Hindlimb muscle (tissue), 1 donor: ENCODE measurements around the gene ANKZF1. TPM values are rescaled to one million over a fixed set of nuclear protein-coding genes. Genes with fewer than 3 reads are reported as not detected.

ENCODE experiments used
- DNase-seq: peaks from one replicate; pipeline ENCODE4 v3.0.0-alpha.2; 2013
- polyA plus RNA-seq: library from polyadenylated mRNA; unstranded; fragments of 120-200 nt; gene quantifications from one replicate; pipeline ENCODE4 v1.2.1, GENCODE V29; 2013; ENCODE audit not compliant: insufficient read length

The ANKZF1 gene
- polyA plus RNA-seq, 1 donor, result 29.5 TPM

GRCh38 chr2:219228041-219228910 is 1.3 kb upstream of the ANKZF1 start:
- no peak for DNase-seq

DNA sequence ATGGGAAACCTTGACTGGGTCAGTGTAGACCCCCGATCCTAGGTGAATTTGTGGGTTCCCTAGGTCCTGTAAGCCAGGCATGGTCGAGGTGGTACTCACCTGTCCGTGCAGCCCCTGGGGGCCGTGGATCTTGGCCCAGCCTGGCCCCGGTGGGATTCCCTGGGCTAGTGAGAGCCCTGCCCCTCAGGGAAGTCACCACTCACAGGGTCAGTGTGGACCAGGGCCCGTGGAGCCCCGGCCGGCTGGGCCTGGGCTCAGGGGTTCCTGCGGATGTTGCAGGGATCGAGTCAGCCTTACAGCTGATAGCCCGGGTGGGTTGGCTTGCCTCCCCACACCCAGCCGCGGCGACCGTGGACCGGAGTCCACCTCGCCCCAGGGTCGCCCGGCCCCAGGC is 698 bp upstream of the ANKZF1 start:
- no peak for DNase-seq

- no peak for DNase-seq
Measured at GRCh38 chr2:219230059-219230540, 494 bp downstream of the ANKZF1 start.

DNA sequence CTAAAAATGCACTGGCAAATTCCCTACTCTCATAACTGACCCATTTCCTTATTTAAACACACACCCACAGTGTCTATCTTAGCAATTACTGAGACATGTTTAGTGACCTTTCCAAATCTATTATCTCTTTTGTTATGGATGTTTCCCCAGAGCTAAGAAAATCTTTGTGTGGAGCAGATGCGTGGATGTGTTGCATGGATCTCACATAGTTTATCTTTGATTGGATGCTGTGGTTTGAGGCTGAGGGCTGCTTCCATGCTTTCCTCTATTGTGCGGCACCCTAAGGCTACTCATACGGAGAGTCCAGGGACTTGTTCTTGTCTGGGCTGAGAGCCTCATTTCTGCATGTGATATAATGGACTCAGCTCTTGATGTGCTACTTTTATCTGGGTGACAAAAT is 4.7 kb downstream of the ANKZF1 start:
- no peak for DNase-seq

DNA sequence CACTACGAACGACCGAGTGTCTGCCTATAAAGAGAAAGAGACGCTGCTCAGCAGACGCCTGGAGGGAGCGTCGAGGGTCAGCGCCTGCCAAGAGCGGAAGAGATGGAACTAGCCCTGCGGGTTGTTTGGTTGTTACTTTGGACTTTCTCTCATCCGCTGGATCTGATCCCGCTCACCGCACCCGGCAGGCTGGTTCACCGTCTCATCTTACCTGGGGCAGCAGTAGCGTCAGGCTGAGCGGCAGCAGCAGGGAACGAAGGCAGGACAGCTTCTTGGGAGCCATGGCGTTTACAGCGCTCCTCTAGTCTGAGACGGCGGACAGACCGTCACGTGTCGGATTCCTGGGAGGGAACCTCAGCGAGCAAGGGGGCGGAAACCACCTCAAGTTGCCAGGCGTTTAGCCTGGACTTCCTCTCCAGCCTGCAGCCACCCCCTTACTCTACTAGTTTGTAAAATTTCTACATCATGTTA is 13.7 kb downstream of the ANKZF1 start:
- DNase-seq, result no peak

DNA sequence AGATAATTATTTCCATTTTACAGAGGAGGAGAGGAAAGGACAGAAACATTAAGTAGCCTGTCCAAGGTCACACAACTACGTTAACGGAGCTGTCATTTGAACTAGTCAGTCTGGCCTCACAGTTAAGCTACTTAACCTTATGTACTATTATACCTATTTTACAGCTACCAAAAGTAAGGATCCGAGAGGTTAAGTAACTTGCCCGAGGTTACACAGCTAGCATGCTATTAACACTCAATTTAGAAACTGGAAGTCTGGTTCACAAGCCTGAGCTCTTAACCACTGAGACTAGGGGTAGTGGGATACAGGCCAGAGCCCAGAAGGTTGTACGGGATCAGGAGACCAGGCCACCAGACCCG is 15.2 kb downstream of the ANKZF1 start:
- DNase-seq, result no peak

- peak; percentile 94 for DNase-seq
Measured at GRCh38 chr2:219245148-219245898, 15.7 kb downstream of the ANKZF1 start, which contains the start of the genes GLB1L and STK16. Gene GLB1L, minus strand, starts transcription at chr2:219245444. Its CDS starts 1,871 bp downstream, at chr2:219243573. Gene STK16, plus strand, starts transcription at chr2:219245479. Its CDS starts 521 bp downstream, at chr2:219246000.

DNA sequence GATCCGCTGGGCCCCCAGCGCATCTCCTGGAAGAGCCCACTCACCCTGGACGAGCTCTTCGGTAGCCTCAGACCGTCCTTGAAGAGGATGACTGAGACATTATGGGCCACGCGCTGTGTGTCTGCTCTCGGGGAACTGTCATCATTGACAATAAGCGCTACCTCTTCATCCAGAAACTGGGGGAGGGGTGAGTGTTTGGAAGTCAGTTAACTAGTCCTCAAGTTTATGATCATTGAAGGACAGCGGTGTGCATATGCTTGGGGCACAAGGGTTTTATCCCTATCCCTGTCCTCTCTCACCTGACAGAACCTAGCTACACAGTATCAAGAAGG is 16.3 kb downstream of the ANKZF1 start:
- no peak for DNase-seq

GRCh38 chr2:219246559-219246958 is 17.0 kb downstream of the ANKZF1 start:
- DNase-seq, result no peak

GRCh38 chr2:219247678-219248642 is 18.4 kb downstream of the ANKZF1 start:
- no peak for DNase-seq

DNA sequence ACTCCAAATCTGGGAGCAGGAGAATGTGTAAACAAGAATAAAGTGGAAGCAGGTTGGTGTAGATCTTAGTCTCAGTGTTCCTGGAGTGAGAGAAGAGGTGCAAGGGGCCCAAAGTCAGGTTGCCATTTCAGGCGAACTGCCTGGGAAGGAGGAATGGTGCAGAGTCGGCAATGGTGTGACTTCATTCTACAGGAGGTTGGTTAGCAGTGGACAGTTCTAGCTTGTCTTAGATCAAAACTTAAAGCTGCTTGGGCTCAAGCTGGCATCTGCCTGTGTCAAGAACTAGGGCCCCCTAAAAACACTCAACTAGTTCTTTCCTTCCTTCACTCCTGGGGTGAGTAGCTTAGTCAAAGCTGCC is 19.2 kb downstream of the ANKZF1 start:
- no peak for DNase-seq

DNA sequence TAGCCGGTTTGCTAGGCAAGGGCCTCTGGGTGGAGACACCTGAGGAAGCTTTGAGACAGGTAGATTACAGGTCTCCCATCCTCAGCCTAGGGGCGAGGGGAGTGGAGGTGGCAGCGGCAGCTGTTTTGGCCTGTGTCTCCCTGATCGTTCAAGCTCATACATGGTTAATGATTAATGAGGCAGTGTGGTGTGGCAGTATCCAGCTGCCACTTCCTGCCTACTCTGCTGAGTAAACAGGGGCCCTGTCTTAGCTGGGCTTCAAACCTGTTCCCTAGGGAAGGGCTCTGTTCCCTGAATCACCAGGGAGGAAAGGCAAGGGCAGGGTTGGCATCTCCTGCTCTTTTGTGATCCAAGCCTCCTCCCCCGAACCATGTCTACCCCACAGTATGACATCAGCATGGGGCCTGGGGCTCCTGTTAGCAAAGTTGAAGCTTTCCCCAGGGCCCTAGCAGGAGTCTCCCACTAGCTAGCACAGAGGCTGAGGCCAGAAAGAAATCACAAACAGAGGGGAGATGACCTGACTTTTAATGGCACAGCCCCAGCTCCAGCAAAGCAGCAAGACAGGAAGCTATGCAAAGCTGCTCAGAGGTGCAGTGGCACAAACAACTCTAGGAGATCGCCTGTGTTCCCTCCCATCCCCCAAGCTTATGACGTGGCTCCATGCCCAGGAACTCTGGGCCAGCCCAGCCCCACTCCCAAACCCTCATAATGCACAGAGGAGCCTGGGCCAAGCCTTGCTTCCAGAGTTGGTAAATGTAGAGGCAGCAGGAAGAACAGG is 19.8 kb downstream of the ANKZF1 start:
- no peak for DNase-seq

DNA sequence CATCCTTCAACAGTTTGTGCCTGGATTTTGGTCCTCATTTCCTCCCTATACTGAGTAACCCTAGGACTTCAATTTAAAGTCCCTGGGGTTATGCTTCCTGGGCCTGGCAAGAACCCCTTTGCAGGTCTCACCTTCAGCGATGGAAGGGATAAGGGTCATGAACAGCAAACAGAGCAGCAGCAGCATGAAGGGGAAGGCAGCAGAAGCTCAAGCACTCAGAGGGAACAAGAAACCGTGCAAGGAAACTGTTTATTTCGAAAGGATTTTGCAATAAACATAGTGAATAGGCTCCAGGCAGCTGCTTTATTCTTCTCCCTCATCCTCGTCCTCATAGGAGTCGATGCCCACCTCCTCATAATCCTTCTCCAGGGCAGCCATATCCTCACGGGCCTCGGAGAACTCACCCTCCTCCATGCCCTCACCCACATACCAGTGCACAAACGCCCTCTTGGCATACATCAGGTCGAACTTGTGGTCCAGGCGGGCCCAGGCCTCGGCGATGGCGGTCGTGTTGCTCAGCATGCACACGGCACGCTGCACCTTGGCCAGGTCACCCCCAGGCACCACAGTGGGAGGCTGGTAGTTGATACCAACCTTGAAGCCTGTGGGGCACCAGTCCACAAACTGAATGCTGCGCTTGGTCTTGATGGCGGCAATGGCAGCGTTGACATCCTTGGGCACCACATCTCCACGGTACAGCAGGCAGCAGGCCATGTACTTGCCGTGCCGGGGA is 20.6 kb downstream of the ANKZF1 start:
- no peak for DNase-seq

GRCh38 chr2:219251656-219252055 is 22.1 kb downstream of the ANKZF1 start:
- DNase-seq, result no peak

DNA sequence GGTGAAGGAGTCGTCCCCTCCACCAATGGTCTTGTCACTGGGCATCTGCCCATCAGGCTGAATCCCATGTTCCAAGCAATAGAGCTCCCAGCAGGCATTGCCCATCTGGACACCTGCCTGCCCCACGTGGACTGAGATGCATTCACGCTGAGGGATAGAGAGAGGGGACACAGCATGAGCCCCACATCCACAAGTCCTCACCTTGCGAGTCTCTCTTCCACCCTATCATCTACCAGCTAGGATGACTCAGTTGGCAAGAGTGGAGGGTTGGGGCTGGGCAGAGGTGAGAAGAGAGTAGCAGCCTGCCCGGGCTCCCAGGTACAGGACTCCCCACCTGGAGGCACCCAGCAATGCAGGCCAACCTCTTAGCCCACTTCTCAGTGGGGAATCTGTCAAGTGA is 22.5 kb downstream of the ANKZF1 start:
- no peak for DNase-seq

DNA sequence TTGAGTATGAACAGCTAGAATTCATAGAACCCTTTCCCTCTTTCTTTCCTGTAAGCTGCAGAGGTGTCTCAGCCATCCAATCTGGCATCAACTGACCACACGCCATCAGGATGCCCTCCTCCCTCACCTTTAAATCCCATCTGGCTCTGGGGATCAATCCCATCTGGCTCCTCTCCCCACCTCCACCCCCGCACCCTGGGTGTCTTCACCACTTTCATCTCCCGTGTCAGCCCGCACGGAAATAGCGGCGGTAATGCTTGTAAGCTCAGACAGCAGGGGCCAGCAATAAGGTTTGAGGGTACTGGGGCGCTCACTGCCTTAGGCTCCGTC is 22.9 kb downstream of the ANKZF1 start:
- DNase-seq, result no peak

DNA sequence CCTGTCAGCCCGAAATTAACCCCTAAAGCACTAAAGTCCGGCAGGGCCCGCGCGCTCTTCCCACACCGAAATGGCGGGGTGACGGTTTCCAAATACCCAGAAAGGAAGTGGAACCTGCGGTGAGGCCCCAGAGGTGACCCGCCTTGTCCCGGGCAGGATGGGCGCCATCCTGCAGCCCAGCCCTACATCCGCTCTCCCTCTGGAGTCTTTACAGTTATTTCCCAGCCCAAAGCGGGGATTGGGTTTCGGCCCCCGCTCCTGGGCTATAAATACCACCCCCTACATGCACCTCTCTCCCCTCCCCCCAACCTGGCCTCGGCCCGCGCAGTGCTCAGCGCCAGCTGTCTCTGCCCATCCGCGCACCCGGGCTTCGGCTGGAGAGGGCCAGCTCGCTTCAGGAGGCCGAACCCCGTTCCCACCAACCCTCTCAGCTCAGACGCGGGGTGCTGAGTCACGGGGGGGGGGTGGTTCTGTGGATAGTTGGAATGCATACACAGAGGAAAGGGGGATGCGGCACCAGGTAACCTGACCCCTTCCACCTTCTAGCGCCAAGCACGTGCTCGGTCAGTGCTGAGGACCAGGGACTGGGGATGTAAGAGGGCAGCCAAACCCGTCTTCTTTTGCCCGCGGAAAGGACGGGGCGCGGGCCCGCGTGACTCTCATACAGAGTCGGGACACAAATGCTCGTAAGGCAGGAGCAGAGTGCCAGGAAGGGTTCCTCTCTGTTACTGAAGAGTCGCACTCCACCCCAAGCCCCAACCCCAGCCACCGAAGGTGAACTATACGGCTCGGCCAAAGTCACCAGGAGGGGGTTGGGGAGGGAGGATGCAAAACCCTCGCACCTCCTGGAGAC is 23.5 kb downstream of the ANKZF1 start, which contains the start of gene TUBA4B:
TSS of gene TUBA4B (plus strand) at position 344 of the 853 bp plus-strand sequence. CDS start at position 509, 165 bp downstream.
- DNase-seq, result no peak

- DNase-seq, result no peak
Measured at GRCh38 chr2:219253753-219254589, 24.4 kb downstream of the ANKZF1 start, which contains the start of gene TUBA4A. Gene TUBA4A, minus strand, starts transcription at chr2:219253918. Its CDS starts 60 bp downstream, at chr2:219253858.
